Activated T-cell treated with anti-CD3 and anti-CD28 coated beads for 4 hours (primary cell): ENCODE measurements around the gene MIA3.
A peak's percentile ranks its signal among the peaks of the same experiment; 100 is the strongest.

Experiments used
- DNase-seq: peaks from one replicate; pipeline ENCODE4 v3.0.0-alpha.2; 2020

Gene MIA3

GRCh38 chr1:222680080-222680479 is 62.2 kb downstream of the MIA3 start:
- DNase-seq = no peak

DNA sequence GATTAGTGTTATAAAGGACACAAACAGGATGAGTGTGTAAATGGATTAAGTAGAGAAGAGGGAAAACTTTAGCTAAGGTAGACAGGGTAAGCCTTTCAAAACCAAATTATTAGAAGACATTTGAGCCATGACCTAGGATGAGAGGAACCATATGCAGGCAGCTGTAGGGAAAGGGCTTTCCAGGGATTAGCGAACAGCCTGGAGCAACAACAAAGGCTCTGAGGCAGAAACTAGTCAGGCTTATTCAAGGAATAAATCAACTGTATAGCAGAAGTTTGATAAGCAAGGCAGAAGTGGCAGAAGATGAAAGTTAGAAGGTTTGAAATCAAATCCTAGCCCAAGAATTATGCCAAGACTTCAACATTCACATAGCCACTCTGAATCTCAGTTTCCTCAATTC is 73.1 kb downstream of the MIA3 start:
- no peak for DNase-seq

DNA sequence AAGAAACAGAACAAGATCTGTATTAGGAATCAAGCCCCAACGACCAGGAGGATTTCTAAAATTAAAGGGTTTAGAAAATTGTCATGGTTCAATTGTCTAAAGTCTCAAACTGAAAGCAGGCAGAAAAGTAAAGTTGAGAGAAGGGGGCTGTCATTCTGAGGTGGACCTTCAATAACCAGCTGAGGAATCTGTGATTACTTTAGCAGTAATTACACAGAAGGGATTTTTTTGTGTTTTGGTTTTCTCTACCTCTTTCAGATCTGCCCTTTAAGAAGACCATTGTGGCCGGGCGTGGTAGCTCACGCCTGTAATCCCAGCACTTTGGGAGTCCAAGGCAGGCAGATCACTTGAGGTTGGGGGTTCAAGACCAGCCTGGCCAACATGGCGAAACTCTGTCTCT is 77.0 kb downstream of the MIA3 start:
- no peak for DNase-seq

GRCh38 chr1:222696741-222697140 is 78.8 kb downstream of the MIA3 start:
- DNase-seq = no peak

- DNase-seq = no peak
These were observed 79.3 kb downstream of the MIA3 start for GRCh38 chr1:222697203-222697602.

DNA sequence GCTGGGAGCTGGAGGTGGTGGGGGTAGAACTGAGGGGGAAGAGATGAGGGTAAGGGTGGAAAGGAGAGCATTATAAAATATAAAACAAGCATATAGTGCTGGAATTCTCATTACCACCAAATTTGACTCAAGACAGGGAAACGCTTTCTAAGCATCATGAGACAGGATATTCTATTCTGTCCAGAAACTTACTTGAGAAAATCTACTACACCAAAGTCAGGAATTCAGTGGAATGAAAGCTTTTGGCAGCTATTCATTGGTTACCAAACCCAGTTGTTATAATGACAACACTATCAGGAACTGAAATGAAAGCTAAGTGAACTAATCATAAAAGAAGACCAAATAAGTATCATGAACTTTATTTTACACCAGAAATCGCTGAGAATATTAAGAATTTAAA is 79.9 kb downstream of the MIA3 start:
- no peak for DNase-seq

GRCh38 chr1:222702210-222702609 is 84.3 kb downstream of the MIA3 start:
- DNase-seq = no peak

DNA sequence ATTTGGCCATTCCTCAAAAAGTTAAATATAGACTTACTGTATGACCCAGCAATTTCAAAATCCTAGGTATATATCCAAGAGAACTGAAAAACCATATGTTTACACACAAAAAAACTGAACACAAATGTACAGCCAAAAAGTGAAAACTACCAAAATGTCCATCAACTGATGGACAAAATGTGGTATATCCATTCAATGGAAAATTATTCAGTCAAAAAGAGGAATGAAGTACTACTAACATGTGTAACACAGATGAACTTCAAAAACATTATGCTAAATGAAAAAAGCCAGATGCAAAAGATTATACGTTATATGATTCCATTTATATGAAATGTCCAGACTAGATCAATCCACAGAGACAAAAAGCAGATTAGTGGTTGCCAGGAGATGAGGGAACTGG is 86.4 kb downstream of the MIA3 start:
- DNase-seq = no peak

DNA sequence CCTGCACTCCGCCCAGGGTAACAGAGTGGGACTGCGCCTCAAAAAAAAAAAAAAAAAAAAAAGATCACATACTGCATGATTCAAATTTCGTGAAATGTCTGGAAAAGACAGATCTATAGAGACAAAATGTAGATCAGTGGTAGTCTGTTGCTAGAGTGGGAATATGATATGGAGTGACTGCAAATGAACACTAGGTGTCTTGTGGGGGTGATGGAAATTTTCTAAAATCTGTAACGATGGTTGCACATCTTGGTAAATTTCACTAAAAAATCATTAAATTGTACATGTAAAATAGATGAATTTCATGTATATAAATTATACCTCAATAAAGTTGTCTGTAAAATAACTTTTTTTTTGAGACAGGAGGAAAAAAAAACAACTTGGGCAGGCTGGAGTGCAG is 88.9 kb downstream of the MIA3 start:
- DNase-seq = no peak

GRCh38 chr1:222709700-222710153 is 91.8 kb downstream of the MIA3 start:
- DNase-seq = no peak

DNA sequence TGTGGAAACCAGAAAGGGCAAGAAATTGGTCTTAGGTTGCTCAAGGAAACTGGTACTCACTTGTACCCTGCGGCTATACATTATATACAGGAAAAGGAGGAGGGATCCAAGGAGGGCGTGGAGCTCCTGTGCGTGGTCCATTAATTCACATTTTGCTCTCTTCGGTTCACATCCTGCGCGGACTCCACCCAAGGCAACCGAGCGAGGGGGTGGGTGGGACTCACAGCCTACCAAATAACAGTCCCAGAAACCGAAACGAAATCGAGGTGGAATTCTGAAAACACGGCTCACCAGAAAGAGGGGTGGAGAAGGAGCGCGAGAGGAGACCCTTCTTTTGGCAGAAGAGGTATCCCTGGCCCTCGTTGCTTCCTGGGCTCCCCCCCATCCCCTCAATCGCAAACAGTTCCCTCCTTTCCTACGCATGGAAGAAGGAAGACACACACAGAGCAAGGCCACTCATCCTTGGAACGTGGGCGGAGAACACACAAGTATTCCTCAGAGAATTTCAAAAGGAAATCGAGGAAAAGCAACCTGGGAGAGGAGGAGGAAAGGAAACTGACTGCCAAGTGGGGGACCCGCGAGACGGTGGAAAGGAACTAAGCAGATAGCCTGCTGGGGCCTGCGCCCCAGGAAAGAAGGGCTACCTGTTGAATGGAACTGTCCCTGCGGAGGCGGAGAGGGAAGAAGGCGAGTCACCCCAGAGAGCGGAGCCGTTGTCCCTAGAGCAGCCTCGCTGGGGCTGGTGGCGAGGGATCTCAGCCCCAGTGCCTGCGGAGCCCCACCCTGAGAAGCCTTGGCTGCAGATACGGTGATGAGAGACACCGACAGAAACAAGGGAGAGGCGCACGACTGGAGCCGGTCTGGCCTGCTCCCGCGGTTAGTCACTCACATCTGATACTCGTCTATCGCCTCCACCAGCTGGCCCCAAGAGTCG is 93.7 kb downstream of the MIA3 start:
- peak; percentile 56 for DNase-seq

DNA sequence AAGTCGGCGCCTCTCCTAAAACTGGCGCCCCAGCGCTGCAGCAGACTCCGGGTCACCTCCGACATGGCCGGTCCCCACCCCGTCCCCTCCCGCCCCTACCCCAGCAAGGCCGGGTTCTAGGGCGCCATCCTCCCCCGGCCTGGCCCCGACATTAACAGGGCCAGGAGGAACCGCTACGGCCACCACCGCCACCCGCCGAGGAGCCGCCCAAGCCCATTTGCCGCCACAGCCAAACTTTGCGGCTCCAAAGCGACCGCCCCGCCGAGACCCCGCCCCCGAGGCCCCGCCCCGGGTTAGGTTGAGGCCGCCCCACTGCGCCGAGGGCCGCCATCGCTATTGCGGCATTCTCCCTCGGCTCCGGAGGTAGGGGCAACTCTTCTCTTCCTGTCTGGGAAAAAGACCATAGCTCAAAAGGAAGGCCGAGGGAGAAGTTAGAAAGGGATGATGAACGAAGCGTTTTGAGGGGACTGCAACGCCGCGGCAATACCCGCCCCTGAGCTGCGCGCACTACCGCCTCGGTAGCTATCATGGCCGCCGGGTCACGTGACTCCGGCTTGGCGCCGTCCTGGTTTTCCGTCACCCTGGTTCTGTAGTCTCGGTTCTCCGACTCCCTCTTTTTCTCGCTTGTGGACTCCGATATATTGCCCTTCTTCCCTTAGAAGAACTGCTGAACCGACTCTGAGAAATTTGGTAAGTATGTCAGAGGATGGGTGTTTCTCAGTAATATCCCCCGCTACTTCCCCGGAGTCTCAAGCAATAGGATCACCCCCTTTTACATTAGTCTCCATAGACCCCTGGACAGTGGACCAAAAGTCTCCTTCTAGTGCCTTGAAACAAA is 94.6 kb downstream of the MIA3 start, which contains the start of the genes AIDA and BROX:
Gene AIDA, minus strand, starts transcription at position 239 of the 838 bp plus-strand sequence. Its CDS starts 174 bp downstream, at position 65.
Gene BROX, plus strand, starts transcription at position 312 of the 838 bp plus-strand sequence. CDS start 3,136 bp downstream, outside the sequence.
- peak; percentile 98 for DNase-seq

DNA sequence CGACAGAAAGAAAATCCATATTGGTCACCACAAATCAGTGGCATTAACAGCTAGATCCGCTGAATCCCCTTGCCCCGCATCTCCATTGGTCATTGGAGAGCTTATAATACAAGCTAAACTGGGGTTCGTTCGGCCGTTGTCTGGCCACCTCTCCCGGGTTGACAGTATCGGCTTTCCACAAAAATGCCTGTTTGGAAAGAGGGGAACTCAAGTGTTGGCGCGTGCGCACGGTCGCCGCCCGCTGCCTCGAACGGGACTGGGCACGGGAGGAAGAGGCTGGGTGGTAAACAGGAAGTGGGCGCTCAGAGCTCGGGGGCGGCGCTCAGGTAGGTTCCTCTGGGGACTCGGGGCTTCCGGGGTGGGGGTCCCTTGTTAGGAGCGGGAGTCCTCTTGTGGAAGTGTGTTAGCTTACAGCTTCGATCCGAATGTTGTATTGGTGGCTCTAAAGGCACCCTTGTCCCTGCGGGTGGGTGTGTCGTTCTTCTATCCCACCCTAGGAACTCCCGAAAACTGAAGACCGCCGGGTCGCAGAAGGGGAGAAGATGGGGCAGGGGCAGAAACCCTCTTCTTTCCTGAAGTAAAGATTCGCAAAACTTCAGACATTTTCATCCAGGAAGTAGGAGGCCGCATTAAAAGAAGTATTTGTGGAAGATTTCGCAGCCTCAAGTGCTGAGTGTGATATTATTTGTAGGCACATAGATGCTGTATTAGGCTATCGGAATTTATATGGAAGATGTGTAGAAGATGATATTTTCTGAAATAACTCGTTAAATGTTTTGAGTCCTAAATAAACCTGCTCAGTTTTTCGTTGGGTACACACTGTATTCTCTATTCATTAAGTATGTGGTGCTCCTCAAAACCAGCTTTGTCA is 95.4 kb downstream of the MIA3 start:
- DNase-seq = peak; percentile 77

GRCh38 chr1:222716393-222716792 is 98.5 kb downstream of the MIA3 start:
- DNase-seq = no peak
